GM12878 (cell line): ENCODE results near the gene ATXN1. TPM values are rescaled to one million over a fixed set of nuclear protein-coding genes. Genes with fewer than 3 reads are reported as not detected.

Experiments
- ATF7 ChIP-seq: fragments of 450-650 bp; IDR thresholded peaks from 2 replicates; pipeline ENCODE4 v1.6.1; 2016; ENCODE audit warnings: low read depth, mild to moderate bottlenecking
- CBFB ChIP-seq: IDR thresholded peaks from 2 replicates; pipeline ENCODE4 v1.6.1; 2016; ENCODE audit warnings: antibody characterized with exemption, low read depth
- ESRRA ChIP-seq: IDR thresholded peaks from 2 replicates; pipeline ENCODE4 v1.6.1; 2012; ENCODE audit warnings: mild to moderate bottlenecking, low read length, improper control_type of control experiment
- EZH2 ChIP-seq: IDR thresholded peaks from 2 replicates; pipeline ENCODE4 v1.6.1; 2012; ENCODE audit warnings: low read depth, mild to moderate bottlenecking, control low read depth, inconsistent platforms, low read length, borderline replicate concordance; ENCODE audit not compliant: control insufficient read depth
- FOXM1 ChIP-seq: IDR thresholded peaks from 2 replicates; pipeline ENCODE4 v1.6.1; 2012; ENCODE audit warnings: low read depth, mild to moderate bottlenecking, inconsistent platforms, low read length, moderate library complexity
- GABPA ChIP-seq: IDR thresholded peaks from 2 replicates; pipeline ENCODE4 v1.6.1; 2014; ENCODE audit warnings: antibody characterized with exemption, low read depth, mild to moderate bottlenecking, inconsistent platforms
- GATAD2B ChIP-seq: fragments of 450-650 bp; conservative IDR thresholded peaks from 2 replicates; pipeline ENCODE4 v1.6.1; 2017; ENCODE audit warnings: low read depth, mild to moderate bottlenecking, moderate library complexity
- HDAC6 ChIP-seq: fragments of 200-600 bp; sonication (generic); IDR thresholded peaks from one replicate; pipeline ENCODE4 v1.8.0; 2017; ENCODE audit warnings: antibody characterized with exemption; ENCODE audit not compliant: unreplicated experiment
- IKZF1 ChIP-seq: fragments of 450-650 bp; conservative IDR thresholded peaks from 2 replicates; pipeline ENCODE4 v1.6.1; 2017; ENCODE audit warnings: antibody characterized with exemption, mild to moderate bottlenecking
- IRF5 ChIP-seq: fragments of 450-650 bp; IDR thresholded peaks from 2 replicates; pipeline ENCODE4 v1.6.1; 2017; ENCODE audit warnings: borderline replicate concordance
- NFYB ChIP-seq: IDR thresholded peaks from 2 replicates; pipeline ENCODE4 v1.6.1; 2011; ENCODE audit warnings: low read depth, mild to moderate bottlenecking, low read length, improper control_type of control experiment, moderate library complexity; ENCODE audit not compliant: insufficient read depth
- NRF1 ChIP-seq: conservative IDR thresholded peaks from 2 replicates; pipeline ENCODE4 v1.6.1; 2011; ENCODE audit warnings: mild to moderate bottlenecking, low read depth, low read length, improper control_type of control experiment
- PAX8 ChIP-seq: fragments of 450-650 bp; IDR thresholded peaks from 2 replicates; pipeline ENCODE4 v1.6.1; 2017; ENCODE audit warnings: mild to moderate bottlenecking, moderate library complexity
- PBX3 ChIP-seq: IDR thresholded peaks from 2 replicates; pipeline ENCODE4 v1.6.1; 2011; ENCODE audit warnings: mild to moderate bottlenecking, low read depth, low read length, moderate library complexity; ENCODE audit not compliant: insufficient replicate concordance
- POLR2AphosphoS5 ChIP-seq: IDR thresholded peaks from 2 replicates; pipeline ENCODE4 v1.6.1; 2011; ENCODE audit warnings: mild to moderate bottlenecking, low read length, inconsistent platforms
- SMC3 ChIP-seq: IDR thresholded peaks from 2 replicates; pipeline ENCODE4 v1.6.1; 2011; ENCODE audit warnings: low read length, improper control_type of control experiment, borderline replicate concordance
- TARDBP ChIP-seq: IDR thresholded peaks from 2 replicates; pipeline ENCODE4 v1.6.1; 2016; ENCODE audit warnings: borderline replicate concordance
- TBL1XR1 ChIP-seq: IDR thresholded peaks from 2 replicates; pipeline ENCODE4 v1.6.1; 2012; ENCODE audit warnings: low read depth, low read length, improper control_type of control experiment
- ZNF24 ChIP-seq: fragments of 450-650 bp; IDR thresholded peaks from 2 replicates; pipeline ENCODE4 v1.6.1; 2017; ENCODE audit warnings: antibody characterized with exemption, mild to moderate bottlenecking
- ZNF274 ChIP-seq: IDR thresholded peaks from one replicate; pipeline ENCODE4 v1.8.0; 2011; ENCODE audit not compliant: insufficient read length, insufficient read depth
- ZNF687 ChIP-seq: fragments of 450-650 bp; IDR thresholded peaks from 2 replicates; pipeline ENCODE4 v1.6.1; 2017; ENCODE audit warnings: mild to moderate bottlenecking, moderate library complexity
- ZSCAN29 ChIP-seq: fragments of 450-650 bp; IDR thresholded peaks from 2 replicates; pipeline ENCODE4 v1.6.1; 2017; ENCODE audit warnings: mild to moderate bottlenecking, moderate library complexity
- polyA plus RNA-seq, 11 experiments: library from polyadenylated mRNA; depleted of rRNA in 4 of 11; unstranded in 6 of 11; stranded (reverse) in 5 of 11; fragments of >200 nt; fragmentation: Nextera tagmentation in 4 of 11; fragmentation: Illumina TruSeq in 1 of 11; extraction: Ambion mirVana in 4 of 11; extraction: Trizol in 1 of 11; gene quantifications; 1 replicate in 1 of 11; 2 replicates in 10 of 11; pipeline versions ENCODE4 v1.2.1 to v1.2.3, GENCODE V29; 2011 to 2016; ENCODE audit warnings: inconsistent platforms in 2 of 11, missing spikeins in 2 of 11, low read depth in 1 of 11
- total RNA-seq, 4 experiments: library from RNA; depleted of rRNA in 3 of 4; stranded (reverse); fragments of >200 nt in 3 of 4; fragmentation: Illumina TruSeq in 1 of 4; extraction: Trizol in 1 of 4; gene quantifications; 2 replicates each; pipeline versions ENCODE4 v1.2.1 to v1.2.3, GENCODE V29; 2013 to 2021

Gene ATXN1
- total and polyA plus RNA-seq, 10 of the 15 experiments (the other 5 are each of a cell fraction or from before 2014, with no cell fraction given) = 12.2 to 51.2 (median 20.5) TPM

GRCh38 chr6:16471222-16471909 lies 289.9 kb downstream of the ATXN1 start (continued):
- TF ChIP-seq ZNF274 (no peak), IRF5 (no peak), PBX3 (peak; percentile 16), NFYB (no peak), NRF1 (no peak), GABPA (0 out of 2 replicates have a peak, but pooled peaks have one; percentile 2), TARDBP (no peak), ESRRA (no peak), CBFB (no peak), HDAC6 (no peak), ZSCAN29 (no peak), EZH2 (no peak), ZNF24 (0 out of 2 replicates have a peak, but pooled peaks have one; percentile 5), ZNF687 (peak; percentile 96), POLR2AphosphoS5 (peak; percentile 76), SMC3 (no peak), TBL1XR1 (no peak; the same call in 1 of the 2 replicates), GATAD2B (peak; percentile 17; the same call in 1 of the 2 replicates), ATF7 (peak; percentile 90), PAX8 (no peak), IKZF1 (peak; percentile 87), FOXM1 (0 out of 2 replicates have a peak, but pooled peaks have one; percentile 40)
